ENCODE measurements around the gene ZNF365. TPM values are rescaled to one million over a fixed set of nuclear protein-coding genes. Genes with fewer than 3 reads are reported as not detected.

ZNF365 gene
- total RNA-seq, 1 donor from 2014 or later, result 6.0 TPM

DNA sequence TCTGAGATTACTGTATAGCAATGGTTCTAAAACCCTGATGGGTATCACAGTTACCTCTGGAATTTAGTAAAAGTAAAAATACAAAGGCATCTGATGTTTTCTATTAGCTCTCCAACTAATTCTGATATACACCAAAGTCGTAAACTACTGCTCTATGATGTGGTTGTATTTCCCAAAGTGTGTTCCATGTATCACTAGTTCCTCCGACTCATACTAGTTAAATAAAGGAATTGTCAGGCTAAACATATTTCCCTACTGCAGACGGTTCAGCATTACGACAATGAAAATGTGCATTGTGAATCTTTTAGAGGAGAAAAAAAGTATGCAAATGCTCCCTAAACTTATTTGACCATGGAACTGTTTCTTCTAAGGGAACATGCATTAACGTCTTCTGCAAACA is 38.9 kb downstream of the ZNF365 start:
- TF ChIP-seq, protein P1, sequence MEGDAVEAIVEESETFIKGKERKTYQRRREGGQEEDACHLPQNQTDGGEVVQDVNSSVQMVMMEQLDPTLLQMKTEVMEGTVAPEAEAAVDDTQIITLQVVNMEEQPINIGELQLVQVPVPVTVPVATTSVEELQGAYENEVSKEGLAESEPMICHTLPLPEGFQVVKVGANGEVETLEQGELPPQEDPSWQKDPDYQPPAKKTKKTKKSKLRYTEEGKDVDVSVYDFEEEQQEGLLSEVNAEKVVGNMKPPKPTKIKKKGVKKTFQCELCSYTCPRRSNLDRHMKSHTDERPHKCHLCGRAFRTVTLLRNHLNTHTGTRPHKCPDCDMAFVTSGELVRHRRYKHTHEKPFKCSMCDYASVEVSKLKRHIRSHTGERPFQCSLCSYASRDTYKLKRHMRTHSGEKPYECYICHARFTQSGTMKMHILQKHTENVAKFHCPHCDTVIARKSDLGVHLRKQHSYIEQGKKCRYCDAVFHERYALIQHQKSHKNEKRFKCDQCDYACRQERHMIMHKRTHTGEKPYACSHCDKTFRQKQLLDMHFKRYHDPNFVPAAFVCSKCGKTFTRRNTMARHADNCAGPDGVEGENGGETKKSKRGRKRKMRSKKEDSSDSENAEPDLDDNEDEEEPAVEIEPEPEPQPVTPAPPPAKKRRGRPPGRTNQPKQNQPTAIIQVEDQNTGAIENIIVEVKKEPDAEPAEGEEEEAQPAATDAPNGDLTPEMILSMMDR (IDR thresholded peaks at IDR 0.05), result no peak
- DNase-seq (ENCODE audit: low spot score), result no peak
- H3K9me3 Mint-ChIP-seq (ENCODE audit: low read depth), result peaks cover 19% of the 10 kb centered on the region
- H3K36me3 Mint-ChIP-seq (ENCODE audit: low read depth), result peaks cover 7% of the 10 kb centered on the region
- peaks cover 5% of the 10 kb centered on the region for H3K27me3 Mint-ChIP-seq (ENCODE audit: low read depth)
- H3K4me3 Mint-ChIP-seq (ENCODE audit: unreplicated experiment), result no peak overlapping the region
- no peak overlapping the region for H3K27ac Mint-ChIP-seq (ENCODE audit: unreplicated experiment)
- no peaks in the 10 kb centered on the region for H3K4me1 Mint-ChIP-seq (ENCODE audit: low read depth)

GRCh38 chr10:62413652-62414051 is 39.5 kb downstream of the ZNF365 start:
- Mint-ChIP-seq H3K4me3 (ENCODE audit: unreplicated experiment) (no peak overlapping the region), H3K4me1 (ENCODE audit: low read depth) (no peaks in the 10 kb centered on the region)

GRCh38 chr10:62414359-62414758 is 40.2 kb downstream of the ZNF365 start:
- no peak overlapping the region for H3K27ac Mint-ChIP-seq (ENCODE audit: unreplicated experiment)
- no peak for DNase-seq (ENCODE audit: low spot score)
- peaks cover 7% of the 10 kb centered on the region for H3K36me3 Mint-ChIP-seq (ENCODE audit: low read depth)
- TF ChIP-seq, protein P1 (IDR thresholded peaks at IDR 0.05), result peak; percentile 27
- H3K27me3 Mint-ChIP-seq (ENCODE audit: low read depth), result peaks cover 5% of the 10 kb centered on the region
- no peak overlapping the region for H3K4me3 Mint-ChIP-seq (ENCODE audit: unreplicated experiment)
- H3K4me1 Mint-ChIP-seq (ENCODE audit: low read depth), result no peaks in the 10 kb centered on the region
- H3K9me3 Mint-ChIP-seq (ENCODE audit: low read depth), result peaks cover 22% of the 10 kb centered on the region

More at GRCh38 chr10:62413652-62414051, 39.5 kb downstream of the ZNF365 start:
- no peak for DNase-seq (ENCODE audit: low spot score)
- H3K27me3 Mint-ChIP-seq (ENCODE audit: low read depth), result peaks cover 5% of the 10 kb centered on the region
- TF ChIP-seq, protein P1 (IDR thresholded peaks at IDR 0.05), result no peak
- H3K9me3 Mint-ChIP-seq (ENCODE audit: low read depth), result peaks cover 17% of the 10 kb centered on the region
- peaks cover 7% of the 10 kb centered on the region for H3K36me3 Mint-ChIP-seq (ENCODE audit: low read depth)
- no peak overlapping the region for H3K27ac Mint-ChIP-seq (ENCODE audit: unreplicated experiment)

- no peaks in the 10 kb centered on the region for H3K27me3 Mint-ChIP-seq (ENCODE audit: low read depth)
- peaks cover 16% of the 10 kb centered on the region for H3K4me1 Mint-ChIP-seq (ENCODE audit: low read depth)
- H3K9me3 Mint-ChIP-seq (ENCODE audit: low read depth), result peaks cover 6% of the 10 kb centered on the region
- H3K36me3 Mint-ChIP-seq (ENCODE audit: low read depth), result no peaks in the 10 kb centered on the region
- no peak for DNase-seq (ENCODE audit: low spot score)
- H3K27ac Mint-ChIP-seq (ENCODE audit: unreplicated experiment), result peak overlapping the region; percentile 52
- H3K4me3 Mint-ChIP-seq (ENCODE audit: unreplicated experiment), result no peak overlapping the region
- TF ChIP-seq, protein P1 (IDR thresholded peaks at IDR 0.05), result no peak
These were observed 48.0 kb downstream of the ZNF365 start for GRCh38 chr10:62422068-62422590.

GRCh38 chr10:62424026-62424425 is 49.9 kb downstream of the ZNF365 start:
- H3K4me3 Mint-ChIP-seq (ENCODE audit: unreplicated experiment), result no peak overlapping the region
- peaks cover 16% of the 10 kb centered on the region for H3K4me1 Mint-ChIP-seq (ENCODE audit: low read depth)
- H3K9me3 Mint-ChIP-seq (ENCODE audit: low read depth), result peaks cover 4% of the 10 kb centered on the region
- no peaks in the 10 kb centered on the region for H3K36me3 Mint-ChIP-seq (ENCODE audit: low read depth)
- no peak for DNase-seq (ENCODE audit: low spot score)
- H3K27me3 Mint-ChIP-seq (ENCODE audit: low read depth), result no peaks in the 10 kb centered on the region
- no peak overlapping the region for H3K27ac Mint-ChIP-seq (ENCODE audit: unreplicated experiment)
- TF ChIP-seq, protein P1 (IDR thresholded peaks at IDR 0.05), result peak; percentile 50
